HG03060 (cell line): ENCODE measurements around the gene CNST.
"Not testable (repeated sequence)": the region's sequence is repeated elsewhere in the genome, so short reads cannot be mapped to it uniquely, and the experiment has no call there.

Experiments used
- ATAC-seq: cut with Tn5 transposase; IDR thresholded peaks from one replicate; pipeline ENCODE4 v1.9.1; 2021; ENCODE audit warnings: low read depth, moderate number of reproducible peaks; ENCODE audit not compliant: unreplicated experiment

The CNST gene

GRCh38 chr1:246661451-246661850 lies 95.2 kb downstream of the CNST start:
- no peak for ATAC-seq

- no peak for ATAC-seq
Observed at GRCh38 chr1:246667773-246668172, 101.5 kb downstream of the CNST start.

- no peak for ATAC-seq
Observed at GRCh38 chr1:246669659-246670058, 103.4 kb downstream of the CNST start.

DNA sequence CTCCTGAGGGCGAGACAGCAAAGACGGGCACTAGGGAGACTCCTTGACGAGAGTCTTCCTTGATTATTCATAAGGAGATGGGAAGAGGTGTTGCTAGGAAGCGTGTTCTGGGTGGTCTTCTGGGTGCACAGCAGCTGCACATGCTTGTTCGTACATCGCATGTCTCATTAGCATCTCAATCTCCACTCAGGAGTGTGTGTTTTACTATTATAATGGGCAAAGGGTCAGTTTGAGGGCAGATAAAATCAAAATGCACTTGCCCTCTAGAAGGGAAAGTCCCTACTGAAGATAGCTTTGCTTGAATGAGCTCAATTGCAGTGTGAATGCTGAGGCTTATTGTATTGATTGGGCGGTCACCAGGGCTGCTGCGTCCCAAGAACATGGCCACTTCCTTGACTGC lies 107.8 kb downstream of the CNST start:
- no peak for ATAC-seq

DNA sequence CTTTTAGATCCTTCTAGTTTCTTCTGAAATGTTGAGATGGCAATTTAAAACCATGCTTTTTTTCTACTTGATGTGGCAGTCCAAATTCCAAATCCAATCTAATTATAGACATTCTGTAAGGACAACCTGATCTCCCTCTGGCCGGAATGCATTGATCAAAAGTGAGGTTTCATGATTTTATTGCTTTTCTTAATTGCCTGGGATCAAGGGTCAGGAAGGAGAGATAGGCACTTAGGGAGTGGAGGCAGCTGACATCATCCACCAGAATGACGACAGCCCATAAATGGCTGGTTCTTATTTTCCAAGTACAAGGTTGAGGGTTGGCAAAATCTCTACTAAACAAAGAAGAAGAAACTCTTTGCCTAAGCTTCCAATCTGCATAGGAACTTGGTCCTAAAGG lies 111.6 kb downstream of the CNST start:
- ATAC-seq, result no peak

DNA sequence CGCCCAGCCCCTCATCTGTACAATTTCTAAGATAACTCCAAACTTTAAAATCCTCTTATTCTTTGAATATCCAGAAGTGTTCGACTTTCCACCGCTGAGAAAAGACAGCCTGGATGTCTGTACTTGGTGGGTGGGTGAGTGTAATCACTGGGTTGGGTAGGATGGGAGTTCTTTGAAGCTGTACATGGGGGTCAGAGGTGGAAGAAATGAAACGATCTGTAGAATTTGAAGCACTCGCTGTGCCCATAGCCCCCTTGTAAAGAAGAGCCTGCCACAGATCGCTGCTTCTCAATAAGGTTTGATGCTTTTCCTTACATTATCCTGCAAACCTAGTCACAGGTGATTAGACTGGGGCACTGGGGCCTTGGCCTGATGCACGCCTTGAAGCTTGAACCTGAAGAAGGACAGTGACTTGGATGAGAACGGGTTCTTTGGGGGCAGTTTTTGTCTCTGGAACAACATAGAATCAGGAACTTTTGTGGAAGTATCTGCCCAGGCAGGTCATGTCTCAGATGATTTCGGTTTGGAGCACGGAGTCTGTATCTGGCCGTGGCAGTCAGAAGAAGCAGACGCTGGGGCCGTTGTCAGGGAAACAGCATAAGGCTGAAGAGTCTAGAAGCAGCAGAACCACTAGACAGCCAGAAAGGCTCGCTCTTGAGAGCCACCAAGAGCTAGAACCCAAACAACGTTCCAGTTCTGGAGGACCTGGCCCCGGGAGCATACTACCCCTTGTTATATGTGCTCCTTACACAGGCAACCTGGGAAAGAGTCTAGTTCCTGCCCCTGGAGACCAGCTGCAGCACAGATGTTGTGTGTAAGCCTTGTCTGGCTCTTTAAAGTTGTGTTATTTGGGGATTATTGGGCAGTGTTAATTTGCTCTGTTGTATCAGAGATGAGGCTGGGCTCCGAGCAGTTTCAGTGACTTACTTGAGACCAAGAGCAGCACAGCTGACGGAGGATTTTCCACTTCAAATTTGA lies 112.8 kb downstream of the CNST start:
- ATAC-seq, result no peak

DNA sequence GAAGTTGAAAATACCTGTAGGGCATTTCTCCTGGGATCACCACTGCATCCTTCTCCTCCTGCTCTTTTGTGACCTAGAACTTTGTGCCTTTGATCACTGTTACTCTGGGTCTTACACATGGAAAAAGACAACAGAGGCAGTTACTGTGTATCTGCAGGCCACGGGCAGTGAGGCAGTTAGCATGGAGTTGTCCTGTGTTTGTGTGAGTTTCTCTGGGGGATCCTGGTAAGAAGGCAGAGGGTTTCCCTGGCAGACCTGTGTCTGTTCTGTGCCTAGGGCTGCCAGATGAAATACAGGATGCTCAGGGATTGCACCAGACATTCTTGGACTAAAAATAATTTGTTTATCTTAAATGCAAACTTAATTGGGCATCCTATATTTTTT lies 113.5 kb downstream of the CNST start:
- no peak for ATAC-seq

- no peak for ATAC-seq
Observed at GRCh38 chr1:246680190-246680589, 113.9 kb downstream of the CNST start.

GRCh38 chr1:246680696-246681130 lies 114.5 kb downstream of the CNST start:
- ATAC-seq, result no peak

GRCh38 chr1:246681900-246682895 lies 115.9 kb downstream of the CNST start:
- no peak for ATAC-seq

- ATAC-seq, result no peak
Observed at GRCh38 chr1:246683521-246683920, 117.3 kb downstream of the CNST start.

GRCh38 chr1:246687002-246687401 lies 120.7 kb downstream of the CNST start:
- ATAC-seq, result no peak

DNA sequence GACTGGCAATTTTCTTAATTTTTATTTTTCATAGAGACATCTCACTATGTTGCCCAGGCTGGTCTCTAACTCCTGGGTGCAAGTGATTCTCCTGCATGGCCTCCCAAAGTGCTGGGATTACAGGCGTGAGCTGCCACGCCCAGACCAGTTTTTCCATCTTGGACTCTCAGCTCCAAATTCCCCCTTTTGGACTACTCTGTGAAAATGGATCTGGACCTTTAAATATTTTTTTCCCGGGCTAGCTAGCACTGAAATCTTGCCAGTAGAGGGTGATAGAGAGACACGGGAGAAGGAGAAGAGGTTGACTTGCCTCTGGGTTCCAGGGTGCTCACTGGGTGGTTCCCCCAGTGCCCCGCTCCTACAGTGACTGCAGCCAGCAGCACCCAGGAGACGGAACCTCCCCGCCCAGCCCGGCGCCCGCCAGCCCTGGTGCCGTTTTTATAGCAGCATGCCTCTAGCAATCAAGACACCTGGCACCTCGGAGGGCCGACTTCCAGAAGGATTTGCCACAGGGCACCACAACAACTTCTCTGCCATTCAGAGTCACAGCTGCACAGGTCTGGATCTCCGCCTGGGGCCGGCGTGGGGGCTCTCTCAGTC lies 123.3 kb downstream of the CNST start:
- no peak for ATAC-seq

- no peak for ATAC-seq
Observed at GRCh38 chr1:246690100-246690499, 123.8 kb downstream of the CNST start.

DNA sequence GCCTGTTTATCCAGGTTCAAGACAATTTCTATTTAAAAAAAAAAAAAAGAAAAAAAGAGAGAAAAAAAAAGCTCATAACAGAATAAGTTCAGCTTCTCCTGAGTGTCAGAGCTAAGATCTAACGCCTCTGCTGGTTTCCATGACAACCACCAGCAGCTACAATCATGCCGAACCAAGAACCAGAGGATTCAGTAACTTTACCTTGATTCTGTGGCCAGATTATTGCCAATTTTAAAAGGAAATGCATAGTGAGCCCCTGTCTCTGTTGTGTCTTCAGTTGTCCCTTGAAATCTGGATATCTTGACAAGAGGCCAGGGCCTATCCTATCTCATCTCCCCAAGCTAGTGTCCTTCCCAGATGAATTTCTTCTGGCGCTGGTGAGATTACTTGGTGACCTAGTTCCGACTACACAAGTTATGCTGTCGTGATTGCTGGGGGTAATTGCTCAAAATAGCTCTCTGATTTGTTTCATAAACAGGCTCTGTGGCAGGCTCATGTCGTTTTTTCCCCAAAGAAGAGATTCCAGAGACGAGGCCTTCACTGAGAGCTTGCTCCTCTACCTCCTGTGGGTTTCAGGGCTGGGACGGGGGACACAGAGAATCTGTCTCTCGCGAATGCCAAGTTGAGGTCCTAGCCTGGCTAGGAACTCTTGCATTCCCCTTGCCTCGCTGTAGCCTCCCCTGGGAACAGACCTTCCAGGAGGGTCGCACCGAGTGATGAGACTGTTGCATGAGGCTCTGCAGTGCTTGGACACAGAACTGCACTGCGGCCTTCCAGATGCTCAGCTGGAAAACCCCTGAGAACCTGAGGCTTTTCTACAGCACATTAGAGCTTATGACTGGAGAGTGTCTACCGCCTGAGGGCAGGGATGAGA lies 125.6 kb downstream of the CNST start:
- ATAC-seq, result no peak

DNA sequence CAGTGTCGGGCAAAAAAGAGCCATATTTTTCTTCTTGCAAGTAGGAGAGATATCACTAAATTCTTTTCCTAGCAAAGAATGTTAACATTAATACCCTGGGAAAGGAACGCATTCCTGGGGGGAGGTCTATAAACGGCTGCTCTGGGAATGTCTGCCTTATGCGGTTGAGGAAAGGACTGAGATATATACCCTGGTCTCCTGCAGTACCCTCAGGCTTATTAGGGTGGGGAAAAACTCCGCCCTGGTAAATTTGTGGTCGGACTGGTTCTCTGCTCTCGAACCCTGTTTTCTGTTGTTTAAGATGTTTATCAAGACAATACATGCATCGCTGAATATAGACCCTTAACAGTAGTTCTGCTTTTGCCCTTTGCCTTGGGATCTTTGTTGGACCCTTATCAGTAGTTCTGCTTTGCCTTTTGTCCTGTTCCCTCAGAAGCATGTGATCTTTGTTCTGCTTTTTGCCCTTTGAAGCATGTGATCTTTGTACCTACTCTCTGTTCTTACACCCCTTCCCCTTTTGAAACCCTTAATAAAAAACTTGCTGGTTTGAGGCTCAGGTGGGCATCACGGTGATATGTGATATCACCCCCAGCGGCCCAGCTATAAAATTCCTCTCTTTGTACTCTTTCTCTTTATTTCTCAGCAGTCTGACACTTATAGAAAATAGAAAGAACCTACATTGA lies 128.1 kb downstream of the CNST start:
- not testable (repeated sequence) for ATAC-seq

DNA sequence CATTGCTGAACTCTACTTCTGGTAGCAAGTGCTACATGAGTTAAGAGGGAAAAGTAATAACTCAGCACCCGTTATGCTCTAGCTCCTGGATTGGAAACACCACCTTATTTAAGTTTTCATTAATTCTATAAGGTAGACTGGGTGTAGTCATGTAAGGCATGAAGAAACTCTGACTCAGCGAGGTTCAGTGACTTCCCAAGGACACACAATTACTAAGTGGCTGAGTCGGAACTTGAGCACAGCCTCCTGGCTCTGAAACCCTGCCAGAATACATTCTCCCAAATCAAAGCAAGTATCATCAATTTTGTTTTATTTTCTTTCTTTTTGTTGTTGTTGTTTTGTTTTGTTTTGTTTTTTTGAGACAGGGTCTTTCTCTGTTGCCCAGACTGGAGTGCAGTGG lies 128.9 kb downstream of the CNST start:
- ATAC-seq, result no peak

- no peak for ATAC-seq
Observed at GRCh38 chr1:246695666-246696065, 129.4 kb downstream of the CNST start.

DNA sequence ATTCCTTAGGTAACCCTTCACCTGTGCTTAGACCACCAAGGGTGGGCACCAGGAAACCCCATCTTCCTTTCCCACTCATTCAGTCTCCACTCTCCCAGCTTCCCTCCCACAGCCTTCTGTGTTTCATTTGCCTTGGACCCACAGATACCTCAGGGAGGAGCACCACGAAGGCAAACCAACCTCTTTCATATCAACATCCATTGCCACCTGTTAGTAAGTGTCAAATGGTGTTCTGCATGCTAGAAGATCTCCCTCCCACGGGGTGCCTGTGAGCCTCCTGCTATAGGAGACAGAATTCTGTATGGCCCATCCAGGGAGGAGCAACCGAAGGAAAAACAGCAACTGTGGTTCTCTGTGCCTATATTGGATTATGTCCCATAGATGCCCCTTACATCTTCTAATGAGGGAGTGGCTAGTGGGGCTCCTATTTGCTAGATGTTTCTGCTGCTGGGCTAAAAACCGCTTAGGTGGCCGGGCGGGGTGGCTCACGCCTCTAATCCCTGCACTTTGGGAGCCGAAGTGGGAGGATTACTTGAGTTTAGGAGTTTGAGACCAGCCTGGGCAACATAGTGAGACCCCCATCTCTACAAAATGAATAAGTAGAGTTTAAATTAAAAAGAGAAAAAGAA lies 132.3 kb downstream of the CNST start:
- no peak for ATAC-seq
